ENCODE results near the gene LARGE2.
A peak's percentile ranks its signal among the peaks of the same experiment; 100 is the strongest.

The LARGE2 gene

DNA sequence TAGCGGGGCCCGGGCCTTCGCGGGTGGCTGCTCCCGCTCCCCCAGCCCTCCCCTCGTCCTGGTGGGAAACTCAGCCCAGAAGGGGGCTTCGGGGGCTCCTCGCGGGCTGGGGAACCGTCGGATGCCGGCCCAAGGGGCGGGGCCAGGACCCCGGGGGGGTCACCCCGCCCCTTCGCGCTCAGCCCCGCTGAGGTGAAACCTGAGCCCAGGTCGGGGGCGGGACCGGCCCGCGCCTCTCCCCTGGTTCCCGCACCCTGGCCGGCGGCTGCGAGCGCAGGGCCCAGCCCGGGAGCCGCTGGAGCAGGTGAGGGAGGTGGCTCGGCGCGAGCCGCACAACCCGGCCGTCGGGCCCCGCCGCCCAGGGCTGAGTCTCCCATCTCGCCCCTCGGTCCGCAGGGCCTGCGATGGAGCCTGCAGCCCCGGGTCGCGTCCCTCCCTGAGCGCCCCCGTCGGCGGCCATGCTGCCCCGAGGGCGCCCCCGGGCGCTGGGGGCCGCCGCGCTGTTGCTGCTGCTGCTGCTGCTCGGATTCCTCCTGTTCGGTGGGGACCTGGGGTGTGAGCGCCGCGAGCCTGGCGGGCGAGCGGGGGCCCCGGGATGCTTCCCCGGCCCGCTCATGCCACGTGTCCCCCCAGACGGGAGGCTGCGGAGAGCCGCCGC, at the start of gene LARGE2:
TSS of gene LARGE2 (plus strand) at position 232 of the 658 bp plus-strand sequence. CDS start at position 459, 227 bp downstream.
- Histone ChIP-seq H3K27me3 (ENCODE audit: control insufficient read depth, low read length) (peaks cover 6% of the 10 kb centered on the region), H3K9me3 (ENCODE audit: control insufficient read depth, insufficient read depth, low read length) (no peaks in the 10 kb centered on the region), H3K4me2 (ENCODE audit: low read length) (peak within 1 kb of the TSS; percentile 95), H3K4me3 (ENCODE audit: low read length) (peak within 1 kb of the TSS; percentile 90), H3K27ac (ENCODE audit: low read depth, low read length) (peak within 1 kb of the TSS; percentile 66), H3K79me2 (ENCODE audit: control insufficient read depth, low read length) (peaks cover 34% of the 10 kb centered on the region), H3K36me3 (ENCODE audit: control insufficient read depth, low read length) (peaks cover 29% of the 10 kb centered on the region), H3K4me1 (ENCODE audit: control insufficient read depth, low read length) (peaks cover 79% of the 10 kb centered on the region), H3K9me2 (replicated peaks; ENCODE audit: control insufficient read depth, low read length) (no peaks in the 10 kb centered on the region), H3F3A (ENCODE audit: control insufficient read depth, insufficient read depth) (peaks cover 24% of the 10 kb centered on the region), H4K20me1 (ENCODE audit: control insufficient read depth, insufficient read depth, low read depth, low read length) (0 out of 2 replicates have a peak, but pooled peaks cover 3% of the 10 kb centered on the region)
- TF ChIP-seq EZH2phosphoT487 (IDR thresholded peaks at IDR 0.05; ENCODE audit: borderline replicate concordance, low read length) (no peak), CTCF (IDR thresholded peaks at IDR 0.05; ENCODE audit: low read depth, low read length, poor library complexity, severe bottlenecking) (no peak)

DNA sequence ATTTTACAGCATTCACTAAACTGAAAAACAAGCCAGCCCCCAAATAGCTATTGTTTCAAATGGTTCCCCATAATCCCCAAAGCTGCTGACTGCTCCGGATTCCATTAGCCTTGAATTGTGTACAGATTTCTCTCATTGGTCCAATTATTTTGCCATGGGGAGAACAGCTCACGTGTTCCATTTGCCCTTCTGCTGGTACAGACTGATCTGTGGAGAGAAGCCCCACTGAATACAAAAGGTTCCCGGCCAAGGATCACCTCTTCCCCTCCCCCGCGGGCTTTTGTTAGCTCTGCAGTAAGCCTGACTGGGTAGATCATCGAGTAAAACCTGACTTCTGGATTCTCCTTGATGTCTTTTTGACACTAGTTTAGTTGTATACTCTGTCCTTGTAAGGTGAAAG, 46.1 kb upstream of the LARGE2 start:
- Histone ChIP-seq H4K20me1 (ENCODE audit: control insufficient read depth, insufficient read depth, low read depth, low read length) (no peaks in the 10 kb centered on the region), H3K4me2 (ENCODE audit: low read length) (no peak overlapping the region), H3K79me2 (ENCODE audit: control insufficient read depth, low read length) (no peaks in the 10 kb centered on the region), H3K4me1 (ENCODE audit: control insufficient read depth, low read length) (no peaks in the 10 kb centered on the region), H3F3A (ENCODE audit: control insufficient read depth, insufficient read depth) (no peaks in the 10 kb centered on the region), H3K9me3 (ENCODE audit: control insufficient read depth, insufficient read depth, low read length) (no peaks in the 10 kb centered on the region), H3K4me3 (ENCODE audit: low read length) (no peak overlapping the region), H3K27me3 (ENCODE audit: control insufficient read depth, low read length) (no peaks in the 10 kb centered on the region), H3K36me3 (ENCODE audit: control insufficient read depth, low read length) (peaks cover 18% of the 10 kb centered on the region), H3K9me2 (replicated peaks; ENCODE audit: control insufficient read depth, low read length) (no peaks in the 10 kb centered on the region), H3K27ac (ENCODE audit: low read depth, low read length) (no peak overlapping the region)
- TF ChIP-seq CTCF (IDR thresholded peaks at IDR 0.05; ENCODE audit: low read depth, low read length, poor library complexity, severe bottlenecking) (no peak), EZH2phosphoT487 (IDR thresholded peaks at IDR 0.05; ENCODE audit: borderline replicate concordance, low read length) (no peak)

DNA sequence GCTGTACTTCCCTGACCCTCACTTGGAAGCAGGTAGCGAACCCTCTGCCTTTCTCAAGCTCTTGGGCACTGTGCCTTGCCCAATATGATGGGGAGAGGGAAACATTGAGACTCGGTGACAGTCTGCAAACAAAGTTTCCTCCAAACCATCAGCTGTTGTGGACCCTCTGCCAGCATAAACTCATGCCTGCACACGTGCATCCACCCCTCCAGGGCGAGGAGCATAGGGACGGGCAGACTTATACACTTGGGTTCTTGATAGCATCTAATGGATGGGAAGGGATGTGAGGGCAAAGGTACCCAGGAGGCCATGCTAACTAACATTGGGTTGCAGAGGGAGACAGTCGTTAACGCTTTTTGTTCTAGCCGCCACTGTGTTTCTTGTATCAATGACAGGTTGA, 45.2 kb upstream of the LARGE2 start:
- peaks cover 13% of the 10 kb centered on the region for H3K36me3 ChIP-seq (ENCODE audit: control insufficient read depth, low read length)
- H4K20me1 ChIP-seq (ENCODE audit: control insufficient read depth, insufficient read depth, low read depth, low read length), result no peaks in the 10 kb centered on the region
- TF ChIP-seq CTCF (IDR thresholded peaks at IDR 0.05; ENCODE audit: low read depth, low read length, poor library complexity, severe bottlenecking) (no peak), EZH2phosphoT487 (IDR thresholded peaks at IDR 0.05; ENCODE audit: borderline replicate concordance, low read length) (no peak)
- H3F3A ChIP-seq (ENCODE audit: control insufficient read depth, insufficient read depth), result no peaks in the 10 kb centered on the region
- H3K27ac ChIP-seq (ENCODE audit: low read depth, low read length), result no peak overlapping the region
- no peaks in the 10 kb centered on the region for H3K9me3 ChIP-seq (ENCODE audit: control insufficient read depth, insufficient read depth, low read length)
- H3K4me1 ChIP-seq (ENCODE audit: control insufficient read depth, low read length), result no peaks in the 10 kb centered on the region
- H3K4me2 ChIP-seq (ENCODE audit: low read length), result no peak overlapping the region
- H3K9me2 ChIP-seq (replicated peaks; ENCODE audit: control insufficient read depth, low read length), result no peaks in the 10 kb centered on the region
- H3K27me3 ChIP-seq (ENCODE audit: control insufficient read depth, low read length), result no peaks in the 10 kb centered on the region
- H3K4me3 ChIP-seq (ENCODE audit: low read length), result no peak overlapping the region
- H3K79me2 ChIP-seq (ENCODE audit: control insufficient read depth, low read length), result no peaks in the 10 kb centered on the region

Measured in DOHH2 (cell line).